GM12878 (cell line): ENCODE measurements around the gene UBE2L6.

ENCODE experiments used
- ATF7 ChIP-seq: fragments of 450-650 bp; IDR thresholded peaks from 2 replicates; pipeline ENCODE4 v1.6.1; 2016; ENCODE audit warnings: low read depth, mild to moderate bottlenecking
- E2F4 ChIP-seq: IDR thresholded peaks from 2 replicates; pipeline ENCODE4 v1.6.1; 2012; ENCODE audit warnings: low read depth, low read length, improper control_type of control experiment
- EP300 ChIP-seq, 2 experiments: fragments of 150-350 bp in 1 of 2; IDR thresholded peaks; 2 replicates each; pipeline ENCODE4 v1.6.1; 2011 to 2012; ENCODE audit warnings: low read depth in 2 of 2, low read length in 2 of 2, borderline replicate concordance in 1 of 2, improper control_type of control experiment in 1 of 2, inconsistent platforms in 1 of 2; ENCODE audit not compliant: control insufficient read depth in 1 of 2
- HDAC2 ChIP-seq: fragments of 200-600 bp; sonication (generic); IDR thresholded peaks from 2 replicates; pipeline ENCODE4 v1.6.1; 2017
- MAX ChIP-seq: IDR thresholded peaks from 2 replicates; pipeline ENCODE4 v1.6.1; 2012; ENCODE audit warnings: low read depth, low read length, improper control_type of control experiment
- MXI1 ChIP-seq: fragments of 150-350 bp; IDR thresholded peaks from 2 replicates; pipeline ENCODE4 v1.6.1; 2011; ENCODE audit warnings: low read depth, mild to moderate bottlenecking, inconsistent platforms, low read length, improper control_type of control experiment
- RCOR1 ChIP-seq: conservative IDR thresholded peaks from 2 replicates; pipeline ENCODE4 v1.6.1; 2012; ENCODE audit warnings: low read depth, low read length, improper control_type of control experiment
- SKIL ChIP-seq: fragments of 450-650 bp; IDR thresholded peaks from 2 replicates; pipeline ENCODE4 v1.6.1; 2017; ENCODE audit warnings: mild to moderate bottlenecking, low read depth, inconsistent platforms; ENCODE audit not compliant: poor library complexity, severe bottlenecking
- SMC3 ChIP-seq: IDR thresholded peaks from 2 replicates; pipeline ENCODE4 v1.6.1; 2011; ENCODE audit warnings: low read length, improper control_type of control experiment, borderline replicate concordance
- TF ChIP-seq, protein P1 (sequence below), 3 experiments: IDR thresholded peaks in 2 of 3; conservative IDR thresholded peaks in 1 of 3; 2 replicates each; pipeline ENCODE4 v1.5.1; 2011; ENCODE audit warnings: low read depth in 3 of 3, low read length in 3 of 3, mild to moderate bottlenecking in 3 of 3, control low read depth in 2 of 3, moderate library complexity in 2 of 3, inconsistent platforms in 1 of 3, mixed read lengths in 1 of 3; ENCODE audit not compliant: control insufficient read depth in 2 of 3, insufficient read depth in 1 of 3; ENCODE audit errors: extremely low read depth in 1 of 3

GRCh38 chr11:57523419-57523818, 44.1 kb downstream of the UBE2L6 start:
- TF ChIP-seq MAX (no peak), SMC3 (no peak), E2F4 (no peak), EP300 (IDR thresholded peaks at IDR 0.05; ENCODE audit: borderline replicate concordance in 1 of 2, control insufficient read depth in 1 of 2, low read depth in 2 of 2, low read length in 2 of 2) (no peak), ATF7 (no peak), RCOR1 (no peak), HDAC2 (no peak), MXI1 (no peak), SKIL (no peak)
- TF ChIP-seq, protein P1, sequence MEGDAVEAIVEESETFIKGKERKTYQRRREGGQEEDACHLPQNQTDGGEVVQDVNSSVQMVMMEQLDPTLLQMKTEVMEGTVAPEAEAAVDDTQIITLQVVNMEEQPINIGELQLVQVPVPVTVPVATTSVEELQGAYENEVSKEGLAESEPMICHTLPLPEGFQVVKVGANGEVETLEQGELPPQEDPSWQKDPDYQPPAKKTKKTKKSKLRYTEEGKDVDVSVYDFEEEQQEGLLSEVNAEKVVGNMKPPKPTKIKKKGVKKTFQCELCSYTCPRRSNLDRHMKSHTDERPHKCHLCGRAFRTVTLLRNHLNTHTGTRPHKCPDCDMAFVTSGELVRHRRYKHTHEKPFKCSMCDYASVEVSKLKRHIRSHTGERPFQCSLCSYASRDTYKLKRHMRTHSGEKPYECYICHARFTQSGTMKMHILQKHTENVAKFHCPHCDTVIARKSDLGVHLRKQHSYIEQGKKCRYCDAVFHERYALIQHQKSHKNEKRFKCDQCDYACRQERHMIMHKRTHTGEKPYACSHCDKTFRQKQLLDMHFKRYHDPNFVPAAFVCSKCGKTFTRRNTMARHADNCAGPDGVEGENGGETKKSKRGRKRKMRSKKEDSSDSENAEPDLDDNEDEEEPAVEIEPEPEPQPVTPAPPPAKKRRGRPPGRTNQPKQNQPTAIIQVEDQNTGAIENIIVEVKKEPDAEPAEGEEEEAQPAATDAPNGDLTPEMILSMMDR (IDR thresholded peaks at IDR 0.05 in 2 of 3, conservative IDR thresholded peaks at IDR 0.05 in 1 of 3; ENCODE audit: control insufficient read depth in 2 of 3, extremely low read depth in 1 of 3, insufficient read depth in 1 of 3, low read depth in 3 of 3, low read length in 3 of 3) = no peak
